ENCODE measurements around the gene GEN1.
"Not testable (repeated sequence)": the region's sequence is repeated elsewhere in the genome, so short reads cannot be mapped to it uniquely, and the experiment has no call there.

Gene GEN1

GRCh38 chr2:17798338-17798737 is 44.4 kb downstream of the GEN1 start:
- no peak for DNase-seq

GRCh38 chr2:17799301-17800120 is 45.6 kb downstream of the GEN1 start:
- DNase-seq: no peak

- no peak for DNase-seq
Measured at GRCh38 chr2:17800219-17800618, 46.3 kb downstream of the GEN1 start.

GRCh38 chr2:17800693-17801458 is 46.9 kb downstream of the GEN1 start:
- DNase-seq: no peak

DNA sequence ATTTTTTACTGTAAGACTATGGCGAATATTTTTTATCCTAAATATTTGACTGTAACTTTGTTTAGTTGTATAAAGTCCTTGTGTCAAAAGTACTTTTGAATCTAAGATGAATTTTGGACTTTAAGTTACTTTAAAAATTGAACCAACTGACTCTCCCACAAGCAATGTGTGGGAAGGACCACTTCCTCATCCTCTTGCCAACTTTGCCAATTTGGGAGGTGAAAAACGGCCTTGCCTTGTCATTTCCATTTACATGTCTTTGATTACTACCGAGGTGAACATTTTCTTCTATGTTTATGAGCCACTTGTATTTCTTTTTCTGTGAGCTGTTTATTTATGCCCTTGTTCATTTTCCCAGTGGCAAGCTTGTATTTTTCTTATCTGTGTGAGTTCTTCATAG is 49.6 kb downstream of the GEN1 start:
- no peak for DNase-seq

DNA sequence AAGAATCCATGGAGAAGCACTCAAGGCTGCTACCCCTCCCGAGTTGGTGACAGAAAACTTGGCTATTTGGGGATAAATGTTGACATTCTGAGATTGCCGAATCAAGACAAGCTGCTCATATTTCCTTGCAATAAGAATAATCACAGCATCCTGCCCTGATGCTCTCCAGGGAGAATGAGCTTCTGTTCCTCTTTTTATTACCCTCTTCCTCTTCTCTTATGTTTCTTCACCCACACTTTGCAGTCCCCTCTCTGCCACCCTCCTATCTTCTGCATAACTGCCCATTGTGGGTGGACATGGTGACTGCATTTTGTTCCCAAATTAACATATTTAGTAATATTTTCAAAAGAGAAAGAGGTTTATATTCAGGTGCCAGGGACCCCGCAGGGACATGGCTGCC is 50.4 kb downstream of the GEN1 start:
- no peak for DNase-seq

DNA sequence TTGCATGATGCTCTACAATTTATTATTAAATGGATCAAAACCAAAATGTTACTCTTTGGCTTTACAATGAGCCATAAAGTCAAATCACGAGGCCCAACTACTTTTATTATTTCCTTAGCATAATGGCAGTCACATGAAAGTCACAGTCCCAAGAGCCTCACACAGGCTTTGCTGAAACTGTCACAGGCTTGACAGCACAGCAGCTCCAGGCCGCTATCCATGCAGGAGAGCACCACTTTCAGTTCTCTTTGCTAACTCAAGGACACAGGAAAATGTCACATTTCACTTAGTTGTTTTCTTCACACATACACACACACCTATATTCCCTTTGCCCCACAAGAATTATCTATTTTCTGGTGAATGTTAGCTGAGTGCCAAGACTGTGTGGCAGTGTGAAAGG is 51.2 kb downstream of the GEN1 start:
- DNase-seq: no peak

DNA sequence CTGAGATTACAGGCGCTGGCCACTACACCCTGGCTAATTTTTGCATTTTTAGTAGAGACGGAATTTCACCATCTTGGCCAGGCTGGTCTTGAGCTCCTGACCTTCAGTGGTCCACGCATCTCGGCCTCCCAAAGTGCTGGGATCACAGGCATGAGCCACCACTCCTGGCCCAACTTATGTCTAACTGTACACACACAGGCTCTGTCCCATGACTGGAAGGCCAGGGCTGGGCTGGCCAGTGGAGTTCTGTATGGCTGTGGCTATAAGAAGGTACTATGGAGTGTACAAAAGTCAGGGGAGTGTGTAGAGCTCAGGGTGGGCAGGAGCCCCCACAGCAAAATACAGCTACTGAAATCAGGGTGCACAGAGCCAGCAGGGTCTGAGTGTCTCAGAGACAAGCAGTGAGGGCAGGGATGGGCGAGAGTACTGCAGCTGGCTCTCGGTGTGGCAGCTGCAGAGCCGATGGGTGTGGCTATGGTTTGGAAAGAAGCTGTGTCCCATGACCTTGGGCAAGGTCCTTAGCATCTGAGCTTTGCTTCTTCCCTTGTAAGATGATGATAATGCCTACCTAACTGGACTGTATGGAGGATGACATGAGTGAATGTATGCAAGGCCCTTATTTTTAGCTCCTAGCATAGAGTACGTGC is 51.9 kb downstream of the GEN1 start:
- DNase-seq: no peak

- DNase-seq: no peak
Measured at GRCh38 chr2:17813010-17813741, 59.2 kb downstream of the GEN1 start.

GRCh38 chr2:17813742-17814473 is 60.0 kb downstream of the GEN1 start:
- no peak for DNase-seq

- no peak for DNase-seq
Measured at GRCh38 chr2:17814601-17815000, 60.7 kb downstream of the GEN1 start.

DNA sequence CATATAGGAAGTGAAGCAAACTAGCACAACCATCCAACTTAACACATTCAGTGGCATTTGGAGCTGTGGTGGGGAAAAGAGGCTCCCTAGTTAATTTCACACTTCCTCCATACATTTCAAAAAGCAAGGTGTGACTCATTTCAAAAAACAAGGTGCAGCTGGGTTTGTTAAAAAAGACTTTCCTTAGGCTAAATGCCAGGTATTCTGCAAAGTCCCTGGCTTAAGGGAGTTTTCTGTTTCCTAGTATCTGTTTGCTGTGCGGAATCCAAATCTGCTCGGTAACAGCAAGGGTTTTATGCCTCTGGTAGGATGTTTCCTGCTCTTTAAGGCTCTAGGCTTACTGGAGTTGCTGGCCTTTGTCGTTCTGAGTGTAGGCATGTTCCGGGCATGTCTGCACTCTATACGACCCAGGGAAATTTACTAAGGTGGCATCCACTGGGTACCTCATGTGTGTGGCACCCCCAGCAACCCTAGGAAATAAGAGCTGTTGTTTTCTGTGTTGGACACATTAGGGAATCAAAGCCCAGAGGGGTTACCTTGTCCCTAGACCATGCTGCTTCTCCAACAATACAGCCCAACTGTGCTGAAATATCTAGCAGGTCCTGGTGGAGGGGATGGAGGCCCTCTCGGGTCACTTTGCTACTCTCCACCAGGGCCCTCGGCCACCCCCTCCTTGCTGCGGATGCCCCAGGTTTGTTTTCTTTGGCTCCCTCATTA is 61.7 kb downstream of the GEN1 start:
- no peak for DNase-seq

- no peak for DNase-seq
Measured at GRCh38 chr2:17816396-17817245, 62.7 kb downstream of the GEN1 start, which contains the start of gene MSGN1. Gene MSGN1 (plus strand): TSS chr2:17816460. CDS start chr2:17816519, 59 bp downstream.

GRCh38 chr2:17818235-17818815 is 64.4 kb downstream of the GEN1 start:
- no peak for DNase-seq

GRCh38 chr2:17821080-17821479 is 67.1 kb downstream of the GEN1 start:
- no peak for DNase-seq

- no peak for DNase-seq
Measured at GRCh38 chr2:17821535-17822444, 67.9 kb downstream of the GEN1 start.

DNA sequence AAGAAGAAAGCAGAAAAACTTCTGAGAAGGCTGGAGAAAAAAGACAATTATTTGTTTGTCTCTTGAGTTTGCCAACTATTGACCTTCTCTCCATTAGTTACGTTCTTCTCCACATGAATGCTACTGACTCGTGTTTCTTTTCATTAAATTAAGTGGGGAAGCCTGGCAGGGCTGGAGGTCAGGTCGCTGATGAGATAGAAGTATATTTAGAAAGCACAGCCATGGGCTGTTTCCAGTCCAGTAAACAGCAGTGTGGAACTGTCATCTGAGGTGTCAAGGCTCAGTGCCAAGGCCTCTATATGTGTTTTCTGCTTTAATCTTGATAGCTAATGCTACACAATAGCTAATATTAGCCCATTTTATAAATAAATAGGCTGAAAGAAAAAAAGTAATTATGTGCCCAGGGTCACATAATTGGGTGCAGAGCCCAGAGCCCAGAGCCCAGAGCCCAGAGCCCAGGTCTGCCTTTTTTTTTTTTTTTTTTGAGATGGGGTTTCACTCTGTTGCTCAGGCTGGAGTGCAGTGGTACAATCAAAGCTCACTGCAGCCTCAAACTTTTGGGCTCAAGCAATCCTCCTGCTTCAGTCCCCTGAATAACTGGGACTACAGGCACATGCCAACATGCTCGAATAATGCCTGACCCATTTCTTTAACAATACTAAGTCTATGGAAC is 68.6 kb downstream of the GEN1 start:
- no peak for DNase-seq

GRCh38 chr2:17823646-17824045 is 69.7 kb downstream of the GEN1 start:
- DNase-seq: not testable (repeated sequence)
